ENCODE results near the gene AGBL2. TPM values are rescaled to one million over a fixed set of nuclear protein-coding genes. Genes with fewer than 3 reads are reported as not detected.
A peak's percentile ranks its signal among the peaks of the same experiment; 100 is the strongest.

The AGBL2 gene
- total and polyA plus RNA-seq, 10 donors: 1.1 to 5.1 (median 2.4) TPM

GRCh38 chr11:47649276-47649675 is 65.9 kb downstream of the AGBL2 start:
- TF ChIP-seq POLR2AphosphoS5 (IDR thresholded peaks at IDR 0.05) (no peak), POLR2A (IDR thresholded peaks at IDR 0.05) (no peak), CTCF (IDR thresholded peaks at IDR 0.05 in 8 of 11, conservative IDR thresholded peaks at IDR 0.05 in 3 of 11) (no peak)
- peaks cover 0 to 16% (median 8%) of the 10 kb centered on the region in 8 donors for H3K9me3 ChIP-seq
- 83 to 91% (median 85%) methylated on average over 3 of the region's 3 CpGs for WGBS, 5 donors
- H3K27ac ChIP-seq: no peak overlapping the region
- no peak for DNase-seq
- no peaks in the 10 kb centered on the region for H3K27me3 ChIP-seq (replicated peaks in 1 of 7)
- intact Hi-C loops (cut with DNase I; ENCODE audit: low total_unique reads): no loop called here
- H3K4me1 ChIP-seq: no peaks in the 10 kb centered on the region
- H3K4me3 ChIP-seq: no peak overlapping the region
- no peaks in the 10 kb centered on the region for H3K36me3 ChIP-seq

DNA sequence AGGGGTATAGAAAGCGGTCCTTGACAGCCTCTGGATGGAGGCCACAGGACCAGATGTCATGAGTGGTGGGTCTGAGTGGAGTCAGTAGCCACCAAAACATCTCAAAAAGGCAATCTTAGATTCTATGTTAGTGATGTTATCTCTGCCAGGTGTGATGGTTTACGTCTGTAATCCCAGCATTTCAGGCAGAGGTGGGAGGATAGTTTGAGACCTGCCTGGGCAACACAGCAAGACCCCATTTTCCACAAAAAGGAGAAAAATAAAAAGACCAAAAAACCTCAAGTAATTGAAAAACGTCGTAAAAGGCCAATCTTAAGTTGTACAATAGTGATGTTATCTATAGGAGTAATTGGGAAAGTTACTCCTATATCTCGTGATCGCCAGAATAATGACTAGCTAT is 69.2 kb downstream of the AGBL2 start:
- no peaks in the 10 kb centered on the region for H3K27me3 ChIP-seq (replicated peaks in 1 of 7)
- intact Hi-C loops (cut with DNase I; ENCODE audit: low total_unique reads): no loop called here
- DNase-seq: no peak
- H3K9me3 ChIP-seq: no peaks in the 10 kb centered on the region
- no peaks in the 10 kb centered on the region for H3K36me3 ChIP-seq
- no peak overlapping the region for H3K4me3 ChIP-seq
- TF ChIP-seq POLR2AphosphoS5 (IDR thresholded peaks at IDR 0.05) (no peak), POLR2A (IDR thresholded peaks at IDR 0.05) (no peak), CTCF (IDR thresholded peaks at IDR 0.05 in 8 of 11, conservative IDR thresholded peaks at IDR 0.05 in 3 of 11) (no peak)
- no peak overlapping the region for H3K27ac ChIP-seq
- 85 to 93% (median 92%) methylated on average over 6 of the region's 6 CpGs for WGBS, 5 donors
- peaks cover 4 to 18% (median 12%) of the 10 kb centered on the region in 6 donors for H3K4me1 ChIP-seq

DNA sequence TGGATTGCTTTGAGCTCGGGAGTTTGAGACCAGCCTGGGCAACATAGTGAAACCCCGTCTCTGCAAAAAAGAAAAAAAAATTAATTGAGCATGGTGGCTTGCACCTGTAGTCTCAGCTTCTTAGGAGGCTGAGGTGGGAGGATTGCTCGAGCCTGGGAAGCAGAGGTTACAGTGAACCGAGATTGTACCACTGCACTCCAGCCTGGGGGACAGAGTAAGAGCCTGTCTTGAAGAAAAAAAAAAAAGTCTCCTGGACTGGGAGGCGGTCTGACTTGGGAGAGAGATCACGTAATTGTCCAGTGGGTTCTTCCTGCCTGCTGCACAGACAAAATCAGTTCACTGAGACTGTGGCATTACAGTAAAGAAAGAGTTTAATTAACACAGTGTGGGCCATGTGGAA is 69.7 kb downstream of the AGBL2 start:
- H3K27ac ChIP-seq: no peak overlapping the region
- no peaks in the 10 kb centered on the region for H3K27me3 ChIP-seq (replicated peaks in 1 of 7)
- no peaks in the 10 kb centered on the region for H3K9me3 ChIP-seq
- peaks cover 4 to 24% (median 17%) of the 10 kb centered on the region in 6 donors for H3K4me1 ChIP-seq
- intact Hi-C loops (cut with DNase I; ENCODE audit: low total_unique reads): no loop called here
- no peak for DNase-seq
- 77 to 91% (median 83%) methylated on average over 6 of the region's 6 CpGs for WGBS, 5 donors
- H3K4me3 ChIP-seq: no peak overlapping the region
- H3K36me3 ChIP-seq: no peaks in the 10 kb centered on the region
- TF ChIP-seq CTCF (IDR thresholded peaks at IDR 0.05 in 8 of 11, conservative IDR thresholded peaks at IDR 0.05 in 3 of 11) (no peak), POLR2AphosphoS5 (IDR thresholded peaks at IDR 0.05) (no peak), POLR2A (IDR thresholded peaks at IDR 0.05) (no peak)

GRCh38 chr11:47642099-47642855 is 72.9 kb downstream of the AGBL2 start, which contains the start of gene MTCH2:
MTCH2 (minus strand) TSS chr11:47642559; CDS start chr11:47642465, 94 bp downstream.
- TF ChIP-seq POLR2A (IDR thresholded peaks at IDR 0.05) (no peak), POLR2AphosphoS5 (IDR thresholded peaks at IDR 0.05) (peak; percentile 86 to 92 (median 92)), CTCF (IDR thresholded peaks at IDR 0.05 in 8 of 11, conservative IDR thresholded peaks at IDR 0.05 in 3 of 11) (peak in 10 of 11 experiments; percentile 27 to 83 (median 60))
- peak within 1 kb of the TSS; percentile 89 to 94 (median 92) for H3K27ac ChIP-seq
- whole genome bisulfite sequencing, 5 donors: 1% methylated on average over 26 to 78 of the region's 78 CpGs
- H3K4me1 ChIP-seq: peaks cover 4 to 31% (median 21%) of the 10 kb centered on the region in 6 donors
- H3K4me3 ChIP-seq: peak within 1 kb of the TSS; percentile 63 to 98 (median 77)
- no peaks in the 10 kb centered on the region for H3K9me3 ChIP-seq
- intact Hi-C loops (cut with DNase I; ENCODE audit: low total_unique reads): no loop called here
- DNase-seq: peak; percentile 98
- no peaks in the 10 kb centered on the region for H3K27me3 ChIP-seq (replicated peaks in 1 of 7)
- H3K36me3 ChIP-seq: peaks cover 0 to 25% (median 15%) of the 10 kb centered on the region in 6 donors

Data from spleen (tissue), 11 donors.